Stimulated activated CD4-positive, alpha-beta T cell treated with anti-CD3 and anti-CD28 coated beads, Interleukin-2, amount 100 ng/mL, for 24 hours (primary cell): ENCODE measurements around the gene KSR1.
"Not testable (repeated sequence)": the region's sequence is repeated elsewhere in the genome, so short reads cannot be mapped to it uniquely, and the experiment has no call there.

ENCODE experiments used
- DNase-seq, 2 donors: peaks; one replicate each; pipeline ENCODE4 v3.0.0-alpha.2; 2020

The KSR1 gene

GRCh38 chr17:27455914-27456680 is at the start of gene KSR1:
Gene KSR1, plus strand, starts transcription at chr17:27456448. Its CDS starts 196 bp downstream, at chr17:27456644.
- DNase-seq, result peak; percentile 82 to 88

- no peak for DNase-seq
Observed at GRCh38 chr17:27407916-27408864, 48.1 kb upstream of the KSR1 start.

- no peak for DNase-seq
Observed at GRCh38 chr17:27408891-27409290, 47.4 kb upstream of the KSR1 start.

- DNase-seq, result not testable (repeated sequence)
Observed at GRCh38 chr17:27412158-27412557, 44.1 kb upstream of the KSR1 start.

GRCh38 chr17:27413315-27413714 is 42.9 kb upstream of the KSR1 start:
- no peak for DNase-seq

GRCh38 chr17:27413792-27414191 is 42.5 kb upstream of the KSR1 start:
- DNase-seq, result no peak

- no peak for DNase-seq
Observed at GRCh38 chr17:27414271-27414670, 42.0 kb upstream of the KSR1 start.

- no peak for DNase-seq
Observed at GRCh38 chr17:27414694-27415093, 41.6 kb upstream of the KSR1 start.

GRCh38 chr17:27415120-27415795 is 41.0 kb upstream of the KSR1 start:
- DNase-seq, result no peak

GRCh38 chr17:27417596-27418365 is 38.5 kb upstream of the KSR1 start:
- DNase-seq, result no peak

GRCh38 chr17:27418366-27418615 is 38.0 kb upstream of the KSR1 start:
- no peak for DNase-seq

GRCh38 chr17:27419156-27419555 is 37.1 kb upstream of the KSR1 start:
- DNase-seq, result no peak

GRCh38 chr17:27420211-27420950 is 35.9 kb upstream of the KSR1 start:
- no peak for DNase-seq

- no peak for DNase-seq
Observed at GRCh38 chr17:27421111-27421510, 35.1 kb upstream of the KSR1 start.

- not testable (repeated sequence) for DNase-seq
Observed at GRCh38 chr17:27421626-27422025, 34.6 kb upstream of the KSR1 start.

- no peak for DNase-seq
Observed at GRCh38 chr17:27422601-27423000, 33.6 kb upstream of the KSR1 start.

- no peak for DNase-seq
Observed at GRCh38 chr17:27423651-27424050, 32.6 kb upstream of the KSR1 start.

- no peak for DNase-seq
Observed at GRCh38 chr17:27424516-27424915, 31.7 kb upstream of the KSR1 start.

GRCh38 chr17:27424941-27425340 is 31.3 kb upstream of the KSR1 start:
- DNase-seq, result no peak

- DNase-seq, result not testable (repeated sequence)
Observed at GRCh38 chr17:27425571-27425970, 30.7 kb upstream of the KSR1 start.

GRCh38 chr17:27425991-27426390 is 30.3 kb upstream of the KSR1 start:
- DNase-seq, result no peak

GRCh38 chr17:27426471-27426870 is 29.8 kb upstream of the KSR1 start:
- DNase-seq, result not testable (repeated sequence)
